Gastroesophageal sphincter (tissue), 3 donors: ENCODE data around the gene HSD17B13.

Experiments used
- CTCF ChIP-seq, 4 experiments: fragments of 200-600 bp in 2 of 4; fragments of 450-650 bp in 2 of 4; sonication (generic) in 1 of 4; IDR thresholded peaks; one replicate each; pipeline ENCODE4 v1.5.1; 2017 to 2019; ENCODE audit warnings: antibody characterized with exemption in 4 of 4, mild to moderate bottlenecking in 2 of 4, moderate library complexity in 2 of 4
- EP300 ChIP-seq: sonication (generic); formaldehyde crosslinking; IDR thresholded peaks from one replicate; pipeline ENCODE4 v1.6.1; 2017; ENCODE audit warnings: antibody characterized with exemption, mild to moderate bottlenecking
- POLR2A ChIP-seq, 2 donors: fragments of 450-650 bp; IDR thresholded peaks; one replicate each; pipeline ENCODE4 v1.6.1; 2017; ENCODE audit warnings: antibody characterized with exemption in 2 of 2, mild to moderate bottlenecking in 2 of 2, moderate library complexity in 1 of 2
- POLR2AphosphoS5 ChIP-seq: sonication (generic); formaldehyde crosslinking; IDR thresholded peaks from one replicate; pipeline ENCODE4 v1.6.1; 2017; ENCODE audit warnings: antibody characterized with exemption

GRCh38 chr4:87270825-87271224 is 51.9 kb downstream of the HSD17B13 start:
- TF ChIP-seq POLR2A (IDR thresholded peaks at IDR 0.05) (no peak), CTCF (IDR thresholded peaks at IDR 0.05) (no peak), POLR2AphosphoS5 (no peak), EP300 (no peak)
